ENCODE measurements around the gene PRELP.

Gene PRELP

GRCh38 chr1:203477748-203478147 is 2.1 kb downstream of the PRELP start:
- Histone ChIP-seq H3K36me3 (peaks cover under 1 to 1% (median under 1%) of the 10 kb centered on the region in 3 donors), H3K27ac (peak overlapping the region; percentile 91 to 93), H3K9me3 (no peaks in the 10 kb centered on the region), H3K4me3 (peak overlapping the region; percentile 69 to 74), H3K27me3 (no peaks in the 10 kb centered on the region), H3K4me1 (peaks cover 0 to 67% (median 33%) of the 10 kb centered on the region in 4 donors)
- TF ChIP-seq, protein P1, sequence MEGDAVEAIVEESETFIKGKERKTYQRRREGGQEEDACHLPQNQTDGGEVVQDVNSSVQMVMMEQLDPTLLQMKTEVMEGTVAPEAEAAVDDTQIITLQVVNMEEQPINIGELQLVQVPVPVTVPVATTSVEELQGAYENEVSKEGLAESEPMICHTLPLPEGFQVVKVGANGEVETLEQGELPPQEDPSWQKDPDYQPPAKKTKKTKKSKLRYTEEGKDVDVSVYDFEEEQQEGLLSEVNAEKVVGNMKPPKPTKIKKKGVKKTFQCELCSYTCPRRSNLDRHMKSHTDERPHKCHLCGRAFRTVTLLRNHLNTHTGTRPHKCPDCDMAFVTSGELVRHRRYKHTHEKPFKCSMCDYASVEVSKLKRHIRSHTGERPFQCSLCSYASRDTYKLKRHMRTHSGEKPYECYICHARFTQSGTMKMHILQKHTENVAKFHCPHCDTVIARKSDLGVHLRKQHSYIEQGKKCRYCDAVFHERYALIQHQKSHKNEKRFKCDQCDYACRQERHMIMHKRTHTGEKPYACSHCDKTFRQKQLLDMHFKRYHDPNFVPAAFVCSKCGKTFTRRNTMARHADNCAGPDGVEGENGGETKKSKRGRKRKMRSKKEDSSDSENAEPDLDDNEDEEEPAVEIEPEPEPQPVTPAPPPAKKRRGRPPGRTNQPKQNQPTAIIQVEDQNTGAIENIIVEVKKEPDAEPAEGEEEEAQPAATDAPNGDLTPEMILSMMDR (IDR thresholded peaks at IDR 0.05): no peak
- intact Hi-C loops (cut with DNase I; ENCODE audit: low total_unique reads): no loop called here
- DNase-seq: no peak

DNA sequence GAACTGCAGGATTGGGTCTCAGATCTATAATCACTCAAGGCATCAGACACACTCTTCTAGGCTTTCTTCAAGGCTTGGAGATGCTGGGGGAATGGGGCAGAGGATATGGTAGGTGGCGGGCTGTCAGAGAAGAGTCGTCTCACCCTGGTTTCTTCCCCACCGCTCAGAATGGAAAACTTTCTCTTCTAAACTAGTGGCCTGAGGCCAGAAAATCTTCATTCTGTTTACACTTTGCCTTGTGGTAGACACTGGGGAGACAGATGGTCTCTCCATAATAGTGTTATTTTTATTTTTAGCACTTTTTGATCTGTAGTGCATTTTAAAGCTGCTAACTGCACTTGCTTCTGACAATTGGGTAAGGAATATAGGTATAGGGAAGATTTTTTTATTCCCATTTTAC is 2.6 kb downstream of the PRELP start:
- H3K9me3 ChIP-seq: no peaks in the 10 kb centered on the region
- DNase-seq: no peak
- peak overlapping the region; percentile 69 to 74 for H3K4me3 ChIP-seq
- peaks cover 5 to 6% (median 5%) of the 10 kb centered on the region in 3 donors for H3K36me3 ChIP-seq
- H3K27ac ChIP-seq: peak overlapping the region; percentile 91 to 93
- intact Hi-C loops (cut with DNase I; ENCODE audit: low total_unique reads): no loop called here
- no peaks in the 10 kb centered on the region for H3K27me3 ChIP-seq
- TF ChIP-seq, protein P1 (IDR thresholded peaks at IDR 0.05): no peak
- H3K4me1 ChIP-seq: peaks cover 0 to 72% (median 38%) of the 10 kb centered on the region in 4 donors

- H3K4me3 ChIP-seq: peak overlapping the region; percentile 69 to 74
- peak overlapping the region; percentile 91 to 93 for H3K27ac ChIP-seq
- intact Hi-C loops (cut with DNase I; ENCODE audit: low total_unique reads): no loop called here
- H3K36me3 ChIP-seq: peaks cover 13 to 14% (median 13%) of the 10 kb centered on the region in 3 donors
- TF ChIP-seq, protein P1 (IDR thresholded peaks at IDR 0.05): no peak
- peaks cover 0 to 76% (median 45%) of the 10 kb centered on the region in 4 donors for H3K4me1 ChIP-seq
- H3K27me3 ChIP-seq: no peaks in the 10 kb centered on the region
- H3K9me3 ChIP-seq: no peaks in the 10 kb centered on the region
- no peak for DNase-seq
Observed at GRCh38 chr1:203478986-203479385, 3.4 kb downstream of the PRELP start.

- Histone ChIP-seq H3K4me1 (peaks cover 0 to 76% (median 50%) of the 10 kb centered on the region in 4 donors), H3K9me3 (no peaks in the 10 kb centered on the region), H3K4me3 (peak overlapping the region; percentile 69 to 74), H3K27ac (peak overlapping the region; percentile 91 to 93), H3K27me3 (no peaks in the 10 kb centered on the region), H3K36me3 (peaks cover 19 to 20% (median 19%) of the 10 kb centered on the region in 3 donors)
- DNase-seq: no peak
- TF ChIP-seq, protein P1 (IDR thresholded peaks at IDR 0.05): no peak
- intact Hi-C loops (cut with DNase I; ENCODE audit: low total_unique reads): loop anchor here (5.0 to 10.0 kb wide), 2 partner anchors 32 to 75 kb away; no protein-coding TSS in a partner anchor
Observed at GRCh38 chr1:203479646-203480045, 4.0 kb downstream of the PRELP start.

DNA sequence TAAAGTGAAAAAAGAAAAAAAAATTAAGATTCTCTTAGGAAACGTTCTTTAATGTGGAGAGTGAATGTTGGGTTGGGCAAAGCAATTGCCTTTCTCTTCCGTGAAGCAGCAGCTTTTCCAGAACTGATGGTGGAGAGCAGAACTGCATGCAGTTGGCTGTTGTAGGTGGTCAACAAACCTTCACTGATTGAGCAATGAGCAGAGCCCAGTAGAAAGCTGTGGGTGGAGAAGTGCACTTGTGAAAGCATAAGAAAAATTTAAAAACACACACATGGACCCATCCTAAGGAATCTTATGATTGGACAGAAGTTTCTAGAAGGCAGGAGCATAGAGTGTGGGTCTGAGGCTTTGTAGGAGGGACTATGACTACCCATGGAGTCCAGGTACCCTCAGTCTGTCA is 4.5 kb downstream of the PRELP start:
- Histone ChIP-seq H3K27me3 (no peaks in the 10 kb centered on the region), H3K36me3 (peaks cover 23 to 24% (median 24%) of the 10 kb centered on the region in 3 donors), H3K4me1 (peaks cover 0 to 76% (median 50%) of the 10 kb centered on the region in 4 donors), H3K4me3 (peak overlapping the region; percentile 69 to 74), H3K27ac (peak overlapping the region; percentile 91 to 93), H3K9me3 (no peaks in the 10 kb centered on the region)
- DNase-seq: no peak
- TF ChIP-seq, protein P1 (IDR thresholded peaks at IDR 0.05): peak; percentile 49 to 73
- intact Hi-C loops (cut with DNase I; ENCODE audit: low total_unique reads): loop anchor here (5.0 to 10.0 kb wide), 2 partner anchors 33 to 75 kb away; no protein-coding TSS in a partner anchor
